Dendritic cell treated with granulocyte-macrophage colony-stimulating factor and Interleukin-4, amounts not matched to agents 40 ng/mL and 50 ng/mL, for 4 days (primary cell): Measurements from ENCODE around the gene TRPM2.
"Not testable (repeated sequence)": the region's sequence is repeated elsewhere in the genome, so short reads cannot be mapped to it uniquely, and the experiment has no call there.

Experiments used
- H3K27ac Mint-ChIP-seq: one replicate; pipeline ENCODE4 v1.8.0; 2022; ENCODE audit warnings: mild to moderate bottlenecking, mixed read lengths
- H3K27me3 Mint-ChIP-seq: one replicate; pipeline ENCODE4 v1.8.0; 2022; ENCODE audit warnings: mild to moderate bottlenecking, mixed read lengths
- H3K36me3 Mint-ChIP-seq: one replicate; pipeline ENCODE4 v1.8.0; 2022; ENCODE audit warnings: low read depth, mixed read lengths
- H3K4me1 Mint-ChIP-seq: one replicate; pipeline ENCODE4 v1.8.0; 2022; ENCODE audit warnings: low read depth, mixed read lengths
- H3K4me3 Mint-ChIP-seq: one replicate; pipeline ENCODE4 v1.8.0; 2022; ENCODE audit warnings: mild to moderate bottlenecking, moderate library complexity, mixed read lengths
- H3K9me3 Mint-ChIP-seq: one replicate; pipeline ENCODE4 v1.8.0; 2022; ENCODE audit warnings: mixed read lengths
- intact Hi-C: fragments of 100-400 bp; cut with micrococcal nuclease; formaldehyde crosslinking; loops from one replicate; pipeline ENCODE4 v1.15.0; 2022

TRPM2 gene

DNA sequence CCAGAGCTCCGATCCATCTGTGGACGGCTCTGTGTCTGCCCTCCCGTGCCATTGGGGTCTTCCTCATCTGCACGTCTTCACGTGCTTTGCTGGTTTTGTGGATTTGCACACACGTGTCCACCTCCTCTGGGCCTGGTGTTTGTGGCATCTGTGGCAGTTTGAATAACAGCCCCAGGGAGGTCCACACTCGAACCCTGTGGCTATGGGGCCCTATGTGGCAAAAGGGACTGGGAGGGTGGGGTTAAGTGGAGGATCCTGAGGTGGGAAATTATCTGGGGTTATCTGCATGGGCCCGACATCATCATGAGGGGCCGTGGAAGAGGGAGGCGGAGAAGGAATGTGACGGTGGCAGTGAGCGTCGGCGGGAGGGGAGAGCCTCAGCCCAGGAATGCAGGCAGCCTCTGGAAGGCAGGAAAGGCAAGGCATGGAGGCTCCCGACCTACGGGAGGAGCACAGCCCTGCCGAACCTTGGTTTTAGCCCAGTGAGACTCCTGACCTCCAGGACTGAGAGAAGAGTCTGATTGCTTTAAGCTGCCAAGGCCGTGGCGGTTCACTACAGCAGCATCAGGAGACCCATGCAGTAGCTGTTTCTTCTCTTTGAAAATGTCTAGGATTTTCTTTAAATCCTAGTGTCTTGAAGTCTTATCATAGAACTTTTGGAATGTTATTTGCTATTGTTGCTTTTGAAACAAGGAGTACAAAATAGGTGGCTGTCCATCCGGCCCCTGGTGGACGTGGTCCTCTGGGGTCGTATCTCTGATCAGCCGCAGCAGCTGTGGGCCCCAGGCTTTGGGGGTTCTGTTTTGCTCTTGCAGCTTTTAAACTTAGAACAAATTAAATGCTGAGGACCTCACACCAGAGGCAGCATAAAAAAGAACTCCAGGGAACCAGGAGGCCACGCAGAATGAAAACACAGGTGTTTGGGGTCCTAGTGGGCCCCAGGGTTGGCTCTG, 61.9 kb downstream of the TRPM2 start:
- H3K9me3 Mint-ChIP-seq, result peaks cover 6% of the 10 kb centered on the region
- H3K36me3 Mint-ChIP-seq, result peaks cover 79% of the 10 kb centered on the region
- no peak overlapping the region for H3K4me3 Mint-ChIP-seq
- intact Hi-C loops, result no loop called here
- H3K27me3 Mint-ChIP-seq, result no peaks in the 10 kb centered on the region
- H3K27ac Mint-ChIP-seq, result peak overlapping the region; percentile 3
- peaks cover 9% of the 10 kb centered on the region for H3K4me1 Mint-ChIP-seq

DNA sequence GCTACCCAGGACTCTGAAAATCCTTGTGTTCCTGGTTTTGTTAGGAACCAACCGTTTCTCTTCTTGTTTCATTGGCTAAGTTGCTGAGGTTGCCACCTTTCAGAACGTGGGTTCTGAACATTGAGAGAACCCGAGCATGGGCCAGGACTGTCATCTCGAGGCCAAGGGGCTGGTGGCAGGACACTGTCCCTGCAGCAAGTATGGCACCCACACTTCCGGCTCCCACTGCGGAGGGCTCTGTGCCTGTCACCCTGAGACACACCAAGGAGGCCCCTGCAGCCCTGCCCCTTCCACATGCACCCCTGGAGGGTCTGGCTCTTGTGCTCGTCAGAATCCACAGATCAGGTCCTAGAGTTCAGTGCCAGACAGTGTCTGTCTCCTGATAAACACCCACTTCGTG, 62.8 kb downstream of the TRPM2 start:
- Mint-ChIP-seq H3K36me3 (peaks cover 88% of the 10 kb centered on the region), H3K4me1 (peaks cover 9% of the 10 kb centered on the region), H3K27me3 (no peaks in the 10 kb centered on the region), H3K4me3 (no peak overlapping the region), H3K27ac (no peak overlapping the region), H3K9me3 (peaks cover 6% of the 10 kb centered on the region)
- intact Hi-C loops, result no loop called here

- intact Hi-C loops, H3K9me3 Mint-ChIP-seq, H3K4me3 Mint-ChIP-seq, H3K4me1 Mint-ChIP-seq, H3K27ac Mint-ChIP-seq, H3K27me3 Mint-ChIP-seq: not testable (repeated sequence)
- H3K36me3 Mint-ChIP-seq, result peaks cover 91% of the 10 kb centered on the region
Observed at GRCh38 chr21:44417621-44418107, 64.2 kb downstream of the TRPM2 start.

DNA sequence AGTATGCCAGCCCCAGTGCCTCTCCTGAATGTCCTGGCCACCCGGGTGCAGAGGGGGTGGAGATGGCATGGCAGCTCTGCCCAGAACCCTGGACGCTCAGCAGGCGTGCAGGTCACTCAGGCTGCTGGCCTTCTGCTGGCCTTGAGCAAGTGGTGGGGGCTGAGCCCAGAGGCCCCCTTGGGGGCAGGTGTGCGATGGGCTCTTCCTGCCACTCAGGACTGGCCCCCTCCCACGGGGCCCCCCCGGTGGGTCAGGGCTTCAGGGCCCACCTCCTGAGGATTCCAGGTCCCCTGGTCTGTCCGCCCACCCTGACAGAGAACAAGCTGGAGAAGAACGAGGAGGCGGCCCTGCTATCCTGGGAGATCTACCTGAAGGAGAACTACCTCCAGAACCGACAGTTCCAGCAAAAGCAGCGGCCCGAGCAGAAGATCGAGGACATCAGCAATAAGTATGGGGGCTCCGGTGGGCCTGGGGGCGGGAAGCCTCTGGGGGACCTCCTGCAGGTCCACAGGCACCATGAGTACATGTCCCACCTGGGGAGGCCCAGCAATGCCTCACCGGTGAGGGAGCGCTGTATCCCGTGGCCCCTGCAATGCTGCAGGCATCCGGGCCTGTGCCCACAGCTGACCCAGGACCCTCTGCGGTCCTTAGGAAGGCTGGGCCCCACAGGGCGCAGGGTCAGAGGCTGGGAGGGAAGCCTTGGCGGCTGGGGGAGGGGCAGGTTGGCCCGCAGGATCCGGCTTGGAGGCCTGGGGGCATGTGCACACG, 64.9 kb downstream of the TRPM2 start:
- Mint-ChIP-seq H3K27me3 (no peaks in the 10 kb centered on the region), H3K4me3 (no peak overlapping the region), H3K36me3 (peaks cover 93% of the 10 kb centered on the region), H3K9me3 (peaks cover 6% of the 10 kb centered on the region), H3K27ac (no peak overlapping the region), H3K4me1 (peaks cover 9% of the 10 kb centered on the region)
- intact Hi-C loops, result no loop called here

DNA sequence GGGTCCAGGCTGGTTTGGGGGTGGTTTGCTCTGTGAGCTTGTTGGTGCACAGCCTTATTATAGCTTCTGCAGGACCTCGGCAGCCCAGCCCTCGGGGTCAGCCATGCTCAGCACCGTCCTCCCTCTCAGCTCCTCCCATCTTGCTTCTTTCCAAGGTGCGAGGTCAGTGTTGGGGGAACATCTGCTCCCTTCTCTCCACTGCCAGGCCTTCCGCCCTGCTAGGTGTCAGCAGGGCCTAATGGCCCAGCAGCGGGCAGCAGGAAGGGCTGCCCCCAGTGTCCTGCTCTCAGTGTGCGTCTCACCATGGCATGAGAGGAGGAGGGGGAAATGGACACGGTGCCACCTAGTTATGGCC, 65.4 kb downstream of the TRPM2 start:
- no peaks in the 10 kb centered on the region for H3K27me3 Mint-ChIP-seq
- H3K27ac Mint-ChIP-seq, result no peak overlapping the region
- peaks cover 9% of the 10 kb centered on the region for H3K4me1 Mint-ChIP-seq
- peaks cover 93% of the 10 kb centered on the region for H3K36me3 Mint-ChIP-seq
- intact Hi-C loops, result no loop called here
- H3K9me3 Mint-ChIP-seq, result peaks cover 6% of the 10 kb centered on the region
- H3K4me3 Mint-ChIP-seq, result no peak overlapping the region

DNA sequence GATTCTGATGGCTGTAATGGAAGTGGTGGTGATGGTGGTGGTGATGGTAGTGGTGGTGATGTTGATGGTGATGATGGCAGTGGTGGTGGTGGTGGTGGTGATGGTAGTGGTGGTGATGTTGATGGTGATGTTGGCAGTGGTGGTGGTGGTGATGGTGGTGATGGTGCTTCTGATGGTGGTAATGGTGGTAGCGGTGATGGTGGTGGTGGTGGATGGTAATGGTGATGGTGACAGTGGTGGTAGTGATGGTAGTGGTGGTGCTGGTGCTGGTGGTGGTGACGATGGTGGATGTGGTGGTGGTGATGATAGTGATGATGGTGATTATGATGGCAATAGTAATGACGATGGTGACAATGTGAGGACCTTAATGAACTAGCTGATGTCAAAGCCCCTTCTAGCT, 66.3 kb downstream of the TRPM2 start:
- Mint-ChIP-seq H3K36me3 (peaks cover 93% of the 10 kb centered on the region), H3K27me3 (no peaks in the 10 kb centered on the region), H3K4me3 (no peak overlapping the region), H3K9me3 (peaks cover 6% of the 10 kb centered on the region), H3K4me1 (peaks cover 9% of the 10 kb centered on the region), H3K27ac (no peak overlapping the region)
- intact Hi-C loops, result no loop called here

DNA sequence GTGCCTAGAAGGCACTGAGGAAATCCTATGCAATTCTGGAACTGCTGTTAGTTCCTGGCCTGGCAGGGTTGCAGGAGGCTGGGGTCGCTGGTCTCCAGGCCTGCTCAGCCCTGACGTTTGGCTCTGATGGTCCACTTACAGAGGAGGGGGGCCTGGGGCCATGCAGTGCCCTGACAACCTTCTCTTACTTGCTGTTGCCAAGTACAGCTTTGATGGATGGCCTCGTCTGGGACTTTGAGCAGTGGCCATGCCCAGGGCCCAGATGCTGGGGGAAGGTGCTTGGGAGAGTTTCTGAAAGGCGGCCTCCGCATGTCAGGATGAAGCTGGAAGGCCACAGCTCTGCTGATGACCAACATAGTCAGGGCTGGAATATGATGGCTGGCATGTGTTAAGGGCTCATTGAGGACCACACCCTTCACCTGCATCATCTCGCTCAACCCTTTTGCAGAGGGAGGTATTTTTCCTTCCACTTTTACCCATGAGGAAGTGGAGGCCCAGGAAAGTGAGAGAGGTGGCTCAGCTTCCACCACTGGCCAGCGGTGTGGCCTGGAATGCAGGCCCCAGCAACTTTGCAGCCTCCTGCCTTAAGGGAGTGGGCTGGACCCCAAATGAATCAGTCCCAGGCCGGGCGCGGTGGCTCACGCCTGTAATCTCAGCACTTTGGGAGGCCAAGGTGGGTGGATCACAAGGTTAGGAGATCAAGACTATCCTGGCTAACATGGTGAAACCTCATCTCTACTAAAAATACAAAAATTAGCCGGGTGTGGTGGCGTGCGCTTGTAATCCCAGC, 67.2 kb downstream of the TRPM2 start:
- Mint-ChIP-seq H3K36me3 (peaks cover 93% of the 10 kb centered on the region), H3K9me3 (peaks cover 6% of the 10 kb centered on the region), H3K4me3 (no peak overlapping the region), H3K27ac (no peak overlapping the region), H3K4me1 (peaks cover 9% of the 10 kb centered on the region), H3K27me3 (no peaks in the 10 kb centered on the region)
- intact Hi-C loops, result no loop called here

DNA sequence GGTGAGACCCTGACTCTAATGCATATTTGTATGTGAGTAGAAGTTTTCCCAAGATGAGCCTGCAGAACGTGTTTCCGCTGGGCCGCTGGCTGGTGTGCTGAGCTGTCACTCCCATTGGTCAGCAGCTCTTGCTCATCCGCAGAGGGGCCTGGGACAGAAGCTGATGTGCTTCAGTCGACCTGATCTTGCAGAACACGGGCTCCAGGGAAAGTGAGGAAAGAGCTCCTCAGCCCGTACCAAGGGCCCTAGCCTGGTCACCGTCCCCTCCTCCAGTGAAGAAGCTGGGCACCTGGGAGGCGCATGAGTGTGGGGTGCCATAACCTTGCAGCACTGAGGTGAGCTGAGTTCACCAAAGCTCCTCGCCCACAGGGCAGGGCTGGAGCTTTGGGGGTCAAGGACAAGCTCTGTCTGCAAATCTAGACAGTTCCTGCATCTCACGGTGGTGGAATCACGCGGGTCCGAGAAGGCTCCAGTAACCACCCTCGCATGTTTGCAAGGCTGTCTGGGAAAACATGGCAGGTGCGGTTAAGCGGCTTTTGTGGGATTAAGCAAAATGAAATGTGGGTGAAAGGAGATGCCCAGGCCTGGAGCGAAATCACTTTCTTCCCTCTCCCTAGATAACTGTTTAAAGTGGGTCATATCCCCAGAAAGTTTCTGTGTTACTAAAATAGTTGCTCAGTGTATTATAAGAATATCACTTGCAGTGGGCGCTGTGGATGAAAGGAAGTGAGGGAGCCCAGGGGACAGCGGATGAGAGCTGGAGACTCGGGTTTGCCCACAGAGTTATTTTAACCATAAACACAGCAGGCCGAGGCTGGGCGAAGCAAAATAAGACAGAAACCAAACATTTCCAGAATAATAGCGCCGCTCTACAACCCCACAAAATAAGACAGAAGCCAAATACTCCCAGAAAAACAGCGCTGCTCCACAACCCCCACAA, 68.8 kb downstream of the TRPM2 start:
- Mint-ChIP-seq H3K27me3 (no peaks in the 10 kb centered on the region), H3K27ac (peak overlapping the region; percentile 3), H3K9me3 (peaks cover 6% of the 10 kb centered on the region), H3K4me3 (no peak overlapping the region), H3K4me1 (no peaks in the 10 kb centered on the region), H3K36me3 (peaks cover 96% of the 10 kb centered on the region)
- intact Hi-C loops, result no loop called here

DNA sequence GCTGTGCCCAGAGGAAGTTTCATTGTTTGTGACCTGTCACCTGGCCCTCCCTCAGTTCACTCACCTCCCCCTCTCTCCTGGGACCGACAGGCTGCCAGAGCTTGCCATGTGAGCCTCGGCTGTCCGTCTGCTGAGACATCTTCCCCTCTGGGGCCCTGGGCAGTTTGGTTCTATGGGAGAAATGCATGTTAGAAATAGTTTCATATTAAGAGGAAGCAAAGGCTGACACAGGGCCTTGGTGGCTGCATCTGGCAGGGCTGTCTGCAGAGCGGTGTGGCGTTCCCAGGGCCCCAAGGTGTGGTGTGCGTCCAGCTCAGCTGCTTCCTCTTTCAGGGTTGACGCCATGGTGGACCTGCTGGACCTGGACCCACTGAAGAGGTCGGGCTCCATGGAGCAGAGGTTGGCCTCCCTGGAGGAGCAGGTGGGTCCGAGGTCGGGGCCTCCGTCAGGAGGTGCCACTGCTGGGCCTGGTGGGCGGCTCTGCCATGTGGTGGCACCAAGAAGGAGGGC, 69.9 kb downstream of the TRPM2 start:
- intact Hi-C loops, result no loop called here
- Mint-ChIP-seq H3K27me3 (no peaks in the 10 kb centered on the region), H3K36me3 (peaks cover 95% of the 10 kb centered on the region), H3K4me1 (no peaks in the 10 kb centered on the region), H3K4me3 (no peak overlapping the region), H3K27ac (peak overlapping the region; percentile 3), H3K9me3 (peaks cover 6% of the 10 kb centered on the region)

DNA sequence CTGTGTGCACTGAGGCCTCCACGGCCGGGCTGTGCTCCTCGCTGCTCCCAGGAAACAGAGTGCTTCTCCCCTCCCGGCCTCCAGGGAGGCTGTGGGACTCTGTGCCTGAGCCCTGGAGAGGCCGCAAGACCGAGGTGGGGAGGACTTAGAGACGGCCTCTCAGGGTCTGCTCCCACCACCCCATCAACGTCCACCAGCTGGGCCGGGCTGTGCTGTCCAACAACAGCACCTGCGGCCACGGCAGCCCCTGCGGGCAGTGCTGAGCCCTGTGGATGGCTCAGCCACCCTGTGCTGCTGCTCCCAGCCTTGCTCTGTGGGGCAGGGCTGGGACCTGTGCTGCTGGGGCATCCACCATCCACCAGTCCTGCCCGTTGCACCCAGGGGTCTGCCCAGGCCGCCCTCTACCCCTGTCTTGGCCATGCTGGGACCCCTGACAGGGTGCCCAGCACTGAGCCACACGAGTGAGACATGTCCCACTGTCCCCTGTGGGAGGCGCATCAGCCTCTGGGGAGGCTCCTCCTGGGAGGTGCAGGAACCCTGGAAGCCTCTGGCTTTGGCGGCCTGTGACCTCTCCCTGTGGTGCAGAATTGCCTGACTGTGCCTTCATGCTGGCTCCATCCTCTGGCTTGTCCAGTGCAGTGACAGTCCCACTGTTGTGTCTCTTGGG, 70.7 kb downstream of the TRPM2 start:
- H3K9me3 Mint-ChIP-seq, result peaks cover 5% of the 10 kb centered on the region
- peak overlapping the region; percentile 3 for H3K27ac Mint-ChIP-seq
- no peaks in the 10 kb centered on the region for H3K4me1 Mint-ChIP-seq
- H3K36me3 Mint-ChIP-seq, result peaks cover 88% of the 10 kb centered on the region
- H3K4me3 Mint-ChIP-seq, result no peak overlapping the region
- intact Hi-C loops, result no loop called here
- H3K27me3 Mint-ChIP-seq, result no peaks in the 10 kb centered on the region

DNA sequence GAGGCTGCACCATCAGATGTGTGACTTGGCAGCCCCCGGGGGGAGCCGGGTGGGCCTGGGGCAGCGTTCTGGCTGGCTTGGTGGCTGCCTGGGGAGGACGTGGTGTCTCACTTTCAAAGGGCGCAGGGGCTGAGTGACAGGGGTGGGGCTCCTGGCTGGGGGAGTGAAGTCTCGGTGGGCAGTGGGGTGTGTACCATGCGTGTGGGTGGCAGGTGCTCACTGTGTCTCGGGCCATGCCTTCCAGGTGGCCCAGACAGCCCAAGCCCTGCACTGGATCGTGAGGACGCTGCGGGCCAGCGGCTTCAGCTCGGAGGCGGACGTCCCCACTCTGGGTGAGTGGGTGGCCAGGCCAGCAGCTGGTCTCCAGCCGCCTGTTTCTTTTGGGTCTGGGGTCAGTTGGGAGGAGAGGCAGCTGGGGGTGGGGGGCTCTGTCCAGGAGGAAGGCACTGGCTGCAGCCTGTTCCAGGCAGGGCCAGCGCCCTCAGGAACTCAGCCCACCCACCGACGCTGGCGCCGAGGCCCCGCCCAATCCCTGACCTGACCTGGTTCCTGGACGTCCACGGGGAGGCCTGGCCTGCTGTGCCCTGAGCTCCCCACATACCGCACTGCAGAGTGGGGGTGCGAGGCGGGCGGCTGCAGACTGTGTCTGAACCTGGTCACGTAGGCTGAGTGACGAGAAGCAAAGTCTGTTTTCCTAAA, 71.3 kb downstream of the TRPM2 start:
- Mint-ChIP-seq H3K27me3 (no peaks in the 10 kb centered on the region), H3K27ac (no peak overlapping the region), H3K9me3 (no peaks in the 10 kb centered on the region), H3K4me3 (no peak overlapping the region), H3K4me1 (no peaks in the 10 kb centered on the region), H3K36me3 (peaks cover 86% of the 10 kb centered on the region)
- intact Hi-C loops, result no loop called here

- H3K27ac Mint-ChIP-seq, result no peak overlapping the region
- H3K9me3 Mint-ChIP-seq, result no peaks in the 10 kb centered on the region
- intact Hi-C loops, result no loop called here
- H3K4me3 Mint-ChIP-seq, result peak overlapping the region; percentile 9
- no peaks in the 10 kb centered on the region for H3K27me3 Mint-ChIP-seq
- H3K36me3 Mint-ChIP-seq, result peaks cover 81% of the 10 kb centered on the region
- no peaks in the 10 kb centered on the region for H3K4me1 Mint-ChIP-seq
Observed at GRCh38 chr21:44425307-44425894, 72.0 kb downstream of the TRPM2 start.
